ENCODE results near the gene ZNF20. TPM values are rescaled to one million over a fixed set of nuclear protein-coding genes. Genes with fewer than 3 reads are reported as not detected.
"Not testable (repeated sequence)": the region's sequence is repeated elsewhere in the genome, so short reads cannot be mapped to it uniquely, and the experiment has no call there.

ZNF20 gene
- total RNA-seq, 1 donor, result 4.8 TPM

- no peak for DNase-seq (ENCODE audit: low read depth)
- TF ChIP-seq CTCF (IDR thresholded peaks at IDR 0.05; ENCODE audit: insufficient read depth, low read length), result no peak
These were observed 46.4 kb downstream of the ZNF20 start for GRCh38 chr19:12093777-12094176.

GRCh38 chr19:12092956-12093355, 47.2 kb downstream of the ZNF20 start:
- no peak for TF ChIP-seq CTCF (IDR thresholded peaks at IDR 0.05; ENCODE audit: insufficient read depth, low read length)
- peak; percentile 20 for DNase-seq (ENCODE audit: low read depth)
- peak overlapping the region; percentile 75 for H3K4me3 ChIP-seq (ENCODE audit: low read depth, low read length)

More at GRCh38 chr19:12093777-12094176, 46.4 kb downstream of the ZNF20 start:
- no peak overlapping the region for H3K4me3 ChIP-seq (ENCODE audit: low read depth, low read length)

- TF ChIP-seq CTCF (IDR thresholded peaks at IDR 0.05; ENCODE audit: insufficient read depth, low read length), result no peak
- H3K4me3 ChIP-seq (ENCODE audit: low read depth, low read length), result peak overlapping the region; percentile 75
- DNase-seq (ENCODE audit: low read depth), result peak; percentile 79
These were observed 47.9 kb downstream of the ZNF20 start for GRCh38 chr19:12092065-12092867.

- peak; percentile 65 for TF ChIP-seq CTCF (IDR thresholded peaks at IDR 0.05; ENCODE audit: insufficient read depth, low read length)
- no peak overlapping the region for H3K4me3 ChIP-seq (ENCODE audit: low read depth, low read length)
- DNase-seq (ENCODE audit: low read depth), result peak; percentile 70
These were observed 49.3 kb downstream of the ZNF20 start for GRCh38 chr19:12090807-12091206.

- no peak for DNase-seq (ENCODE audit: low read depth)
- TF ChIP-seq CTCF (IDR thresholded peaks at IDR 0.05; ENCODE audit: insufficient read depth, low read length), result no peak
- no peak overlapping the region for H3K4me3 ChIP-seq (ENCODE audit: low read depth, low read length)
These were observed 54.9 kb downstream of the ZNF20 start for GRCh38 chr19:12085074-12085818.

GRCh38 chr19:12083336-12083735, 56.8 kb downstream of the ZNF20 start:
- not testable (repeated sequence) for DNase-seq (ENCODE audit: low read depth); H3K4me3 ChIP-seq (ENCODE audit: low read depth, low read length)

Small RNA genes lying within 50 kb of the gene (small RNA-seq; reads per million reads assigned to genes)
- gene RF00019 (not detected), gene RNA5SP467 (not detected)

Other genes starting within 250 kb of the ZNF20 start
- gene ZNF700, start 215.2 kb downstream of the ZNF20 start, total RNA-seq (ENCODE audit: low replicate concordance), result 7.9 and 11.4 TPM in 2 replicates
- gene ZNF763, start 175.3 kb downstream of the ZNF20 start, total RNA-seq (ENCODE audit: low replicate concordance), result 0.27 and 3.4 TPM in 2 replicates
- gene ZNF433, start 104.7 kb downstream of the ZNF20 start, total RNA-seq (ENCODE audit: low replicate concordance), result 1.9 and 4.9 TPM in 2 replicates
- not detected in 2 replicates for gene ZNF878, start 87.4 kb downstream of the ZNF20 start, total RNA-seq (ENCODE audit: low replicate concordance)
- gene ZNF844, start 75.6 kb downstream of the ZNF20 start, total RNA-seq (ENCODE audit: low replicate concordance), result 2.0 and 11.1 TPM in 2 replicates
- 7.2 and 18.6 TPM in 2 replicates for gene ZNF625, start 16.4 kb upstream of the ZNF20 start, total RNA-seq (ENCODE audit: low replicate concordance)
- 5.5 and 8.4 TPM in 2 replicates for gene ZNF136, start 22.7 kb upstream of the ZNF20 start, total RNA-seq (ENCODE audit: low replicate concordance)
- 4.4 and 5.3 TPM in 2 replicates for gene ZNF44, start 154.5 kb upstream of the ZNF20 start, total RNA-seq (ENCODE audit: low replicate concordance)
- gene ZNF563, start 193.3 kb upstream of the ZNF20 start, total RNA-seq (ENCODE audit: low replicate concordance), result 1.6 and 4.0 TPM in 2 replicates
- gene ZNF442, start 225.3 kb upstream of the ZNF20 start, total RNA-seq (ENCODE audit: low replicate concordance), result 0.90 and 0.98 TPM in 2 replicates

Measured in fibroblast of the aortic adventitia (primary cell).